Fibroblast of the aortic adventitia (primary cell): ENCODE results near the gene RPS6KC1. TPM values are rescaled to one million over a fixed set of nuclear protein-coding genes. Genes with fewer than 3 reads are reported as not detected.
A peak's percentile ranks its signal among the peaks of the same experiment; 100 is the strongest.

Experiments used
- DNase-seq: peaks from one replicate; pipeline ENCODE4 v3.0.0-alpha.2; 2010; ENCODE audit warnings: low read depth
- H3K4me3 ChIP-seq: 2 replicates; pipeline ENCODE4 v1.5.1; 2011; ENCODE audit warnings: low read depth, mild to moderate bottlenecking, control low read depth, low read length, moderate library complexity
- total RNA-seq: library from RNA; depleted of rRNA; stranded (reverse); fragments of >200 nt; gene quantifications from 2 replicates; pipeline ENCODE4 v1.2.3, GENCODE V29; 2012; ENCODE audit warnings: low replicate concordance
- TF ChIP-seq, protein P1 (sequence below): IDR thresholded peaks from 2 replicates; pipeline ENCODE4 v1.5.1; 2011; ENCODE audit warnings: mild to moderate bottlenecking, low read length, control low read depth, inconsistent platforms; ENCODE audit not compliant: insufficient read depth

The RPS6KC1 gene
- total RNA-seq, 1 donor: 29.7 TPM

DNA sequence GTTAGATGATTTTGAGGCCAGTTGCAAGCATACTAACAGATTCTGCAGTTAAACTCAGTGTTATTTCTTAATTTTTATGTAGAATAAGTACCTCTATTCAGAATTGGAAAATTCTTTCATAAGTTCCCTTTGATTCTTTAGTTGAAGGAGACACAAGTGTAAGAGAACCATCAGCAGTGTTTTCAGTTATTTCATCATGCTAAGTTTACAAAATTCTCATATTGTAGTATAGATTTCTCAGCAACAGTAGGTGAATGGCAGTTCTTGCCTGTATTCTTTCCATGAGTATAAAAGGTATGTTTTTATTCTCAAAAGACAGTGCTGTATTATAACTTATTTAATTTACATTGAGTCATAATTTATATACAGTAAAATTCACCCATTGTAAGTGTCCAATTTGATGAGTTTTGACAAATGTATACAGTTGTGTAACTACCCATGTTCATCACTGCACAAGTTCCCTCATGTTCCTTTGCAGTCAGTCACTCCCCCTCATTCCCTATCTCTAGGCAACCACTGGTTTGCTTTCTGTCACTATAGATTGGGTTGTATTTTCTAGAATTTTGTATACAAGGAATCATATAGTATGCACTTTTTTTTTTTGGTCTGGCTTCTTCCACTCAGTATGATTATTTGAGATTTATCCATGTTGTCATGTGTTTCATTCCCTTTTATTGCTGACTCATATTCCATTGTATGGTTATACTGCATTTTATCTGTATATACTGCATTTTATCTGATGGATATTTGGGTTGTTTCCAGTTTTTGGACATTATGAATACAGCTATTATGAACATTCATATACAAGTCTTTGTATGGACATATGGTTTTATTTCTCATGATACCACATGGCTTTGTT lies 3.9 kb downstream of the RPS6KC1 start:
- H3K4me3 ChIP-seq: no peak overlapping the region
- TF ChIP-seq, protein P1, sequence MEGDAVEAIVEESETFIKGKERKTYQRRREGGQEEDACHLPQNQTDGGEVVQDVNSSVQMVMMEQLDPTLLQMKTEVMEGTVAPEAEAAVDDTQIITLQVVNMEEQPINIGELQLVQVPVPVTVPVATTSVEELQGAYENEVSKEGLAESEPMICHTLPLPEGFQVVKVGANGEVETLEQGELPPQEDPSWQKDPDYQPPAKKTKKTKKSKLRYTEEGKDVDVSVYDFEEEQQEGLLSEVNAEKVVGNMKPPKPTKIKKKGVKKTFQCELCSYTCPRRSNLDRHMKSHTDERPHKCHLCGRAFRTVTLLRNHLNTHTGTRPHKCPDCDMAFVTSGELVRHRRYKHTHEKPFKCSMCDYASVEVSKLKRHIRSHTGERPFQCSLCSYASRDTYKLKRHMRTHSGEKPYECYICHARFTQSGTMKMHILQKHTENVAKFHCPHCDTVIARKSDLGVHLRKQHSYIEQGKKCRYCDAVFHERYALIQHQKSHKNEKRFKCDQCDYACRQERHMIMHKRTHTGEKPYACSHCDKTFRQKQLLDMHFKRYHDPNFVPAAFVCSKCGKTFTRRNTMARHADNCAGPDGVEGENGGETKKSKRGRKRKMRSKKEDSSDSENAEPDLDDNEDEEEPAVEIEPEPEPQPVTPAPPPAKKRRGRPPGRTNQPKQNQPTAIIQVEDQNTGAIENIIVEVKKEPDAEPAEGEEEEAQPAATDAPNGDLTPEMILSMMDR: no peak
- DNase-seq: peak; percentile 45

DNA sequence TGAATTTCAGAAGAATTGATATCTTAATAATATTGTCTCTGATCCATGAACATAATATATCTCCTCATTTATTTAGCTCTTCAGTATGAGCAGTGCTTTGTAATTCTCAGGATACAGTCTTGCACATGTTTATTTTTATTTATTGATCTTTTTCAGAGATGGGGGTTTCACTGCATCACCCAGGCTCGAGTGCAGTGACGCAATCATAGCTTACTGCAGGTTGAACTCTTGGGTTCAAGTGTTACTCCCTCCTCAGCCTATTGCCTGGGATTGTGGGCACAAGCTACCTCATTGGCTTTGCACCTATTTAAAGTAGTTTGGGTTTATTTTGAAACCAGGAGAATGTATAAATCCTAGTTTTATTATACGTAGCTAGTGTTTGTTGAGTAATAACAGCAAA lies 4.7 kb downstream of the RPS6KC1 start:
- no peak overlapping the region for H3K4me3 ChIP-seq
- TF ChIP-seq, protein P1: no peak
- DNase-seq: no peak

- H3K4me3 ChIP-seq: no peak overlapping the region
- TF ChIP-seq, protein P1: no peak
Observed at GRCh38 chr1:213057264-213058059, 6.4 kb downstream of the RPS6KC1 start.

GRCh38 chr1:213060836-213061235 lies 9.8 kb downstream of the RPS6KC1 start:
- H3K4me3 ChIP-seq: no peak overlapping the region
- TF ChIP-seq, protein P1: no peak
- DNase-seq: no peak

More at GRCh38 chr1:213057264-213058059, 6.4 kb downstream of the RPS6KC1 start:
- DNase-seq: no peak

DNA sequence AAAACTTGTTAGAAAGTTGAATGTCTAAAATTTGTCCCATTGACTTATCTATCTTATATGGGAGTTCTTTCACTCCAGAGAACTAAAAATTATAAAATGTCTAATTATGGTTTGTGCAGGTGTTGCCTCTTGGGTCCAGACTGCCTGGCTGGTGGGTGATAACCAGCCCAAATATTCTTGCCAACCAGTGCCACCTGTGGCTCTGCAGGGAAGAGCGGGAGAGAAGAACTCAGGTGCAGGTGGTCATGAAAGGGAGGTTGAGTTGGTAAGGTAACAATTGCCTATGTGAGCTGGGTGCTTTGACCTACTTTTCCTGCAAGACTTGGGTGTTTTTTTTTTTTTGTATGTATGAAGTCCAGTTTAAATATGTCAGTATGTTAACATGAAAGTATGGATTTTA lies 10.2 kb downstream of the RPS6KC1 start:
- H3K4me3 ChIP-seq: no peak overlapping the region
- no peak for DNase-seq
- TF ChIP-seq, protein P1: no peak

GRCh38 chr1:213065800-213066199 lies 14.8 kb downstream of the RPS6KC1 start:
- no peak overlapping the region for H3K4me3 ChIP-seq
- TF ChIP-seq, protein P1: no peak
- DNase-seq: no peak
